ENCODE measurements around the gene GRM1.

The GRM1 gene

GRCh38 chr6:146100776-146101175, 71.9 kb downstream of the GRM1 start:
- DNase-seq: no peak

- no peak for DNase-seq
Observed at GRCh38 chr6:146103416-146104072, 74.7 kb downstream of the GRM1 start.

- DNase-seq: no peak
Observed at GRCh38 chr6:146106532-146106931, 77.7 kb downstream of the GRM1 start.

- no peak for DNase-seq
Observed at GRCh38 chr6:146110990-146111389, 82.1 kb downstream of the GRM1 start.

- DNase-seq: no peak
Observed at GRCh38 chr6:146111881-146112450, 83.1 kb downstream of the GRM1 start.

- no peak for DNase-seq
Observed at GRCh38 chr6:146113084-146113623, 84.3 kb downstream of the GRM1 start.

GRCh38 chr6:146123616-146124015, 94.8 kb downstream of the GRM1 start:
- no peak for DNase-seq

GRCh38 chr6:146127447-146128215, 98.8 kb downstream of the GRM1 start:
- DNase-seq: no peak

- no peak for DNase-seq
Observed at GRCh38 chr6:146133866-146134265, 105.0 kb downstream of the GRM1 start.

GRCh38 chr6:146135167-146135566, 106.3 kb downstream of the GRM1 start:
- DNase-seq: no peak

- no peak for DNase-seq
Observed at GRCh38 chr6:146146836-146147235, 118.0 kb downstream of the GRM1 start.

- DNase-seq: no peak
Observed at GRCh38 chr6:146149770-146150169, 120.9 kb downstream of the GRM1 start.

- no peak for DNase-seq
Observed at GRCh38 chr6:146153040-146153758, 124.3 kb downstream of the GRM1 start.

- no peak for DNase-seq
Observed at GRCh38 chr6:146154197-146154596, 125.3 kb downstream of the GRM1 start.

GRCh38 chr6:146161664-146162063, 132.8 kb downstream of the GRM1 start:
- no peak for DNase-seq

GRCh38 chr6:146169872-146170271, 141.0 kb downstream of the GRM1 start:
- no peak for DNase-seq

- DNase-seq: no peak
Observed at GRCh38 chr6:146177785-146178184, 148.9 kb downstream of the GRM1 start.

- no peak for DNase-seq
Observed at GRCh38 chr6:146183831-146184230, 155.0 kb downstream of the GRM1 start.

GRCh38 chr6:146184701-146185100, 155.8 kb downstream of the GRM1 start:
- no peak for DNase-seq

- DNase-seq: no peak
Observed at GRCh38 chr6:146189131-146189530, 160.3 kb downstream of the GRM1 start.

GRCh38 chr6:146190581-146190980, 161.7 kb downstream of the GRM1 start:
- no peak for DNase-seq

GRCh38 chr6:146191166-146191565, 162.3 kb downstream of the GRM1 start:
- DNase-seq: no peak

- DNase-seq: no peak
Observed at GRCh38 chr6:146191612-146192011, 162.8 kb downstream of the GRM1 start.
